Stimulated activated CD4-positive, alpha-beta T cell treated with anti-CD3 and anti-CD28 coated beads, Interleukin-4, amount 100 ng/mL, for 1 hour (primary cell): ENCODE results near the gene RERE.
"Not testable (repeated sequence)": the region's sequence is repeated elsewhere in the genome, so short reads cannot be mapped to it uniquely, and the experiment has no call there.

ENCODE experiments used
- DNase-seq: peaks from one replicate; pipeline ENCODE4 v3.0.0-alpha.2; 2020

RERE gene

GRCh38 chr1:8841395-8841794 lies 24.0 kb upstream of the RERE start:
- no peak for DNase-seq

GRCh38 chr1:8839990-8840389 lies 22.6 kb upstream of the RERE start:
- DNase-seq, result no peak

GRCh38 chr1:8835941-8836643 lies 18.7 kb upstream of the RERE start:
- DNase-seq, result no peak

- DNase-seq, result no peak
These were observed 13.9 kb upstream of the RERE start for GRCh38 chr1:8831340-8831739.

GRCh38 chr1:8830732-8831131 lies 13.3 kb upstream of the RERE start:
- not testable (repeated sequence) for DNase-seq

- no peak for DNase-seq
These were observed 8.6 kb upstream of the RERE start for GRCh38 chr1:8825985-8826481.

- DNase-seq, result no peak
These were observed 5.8 kb upstream of the RERE start for GRCh38 chr1:8823295-8823664.

- no peak for DNase-seq
These were observed 5.2 kb upstream of the RERE start for GRCh38 chr1:8822373-8823294.

- no peak for DNase-seq
These were observed 3.6 kb upstream of the RERE start for GRCh38 chr1:8821084-8821483.

- not testable (repeated sequence) for DNase-seq
These were observed 1.3 kb upstream of the RERE start for GRCh38 chr1:8818789-8819188.

- no peak for DNase-seq
These were observed 910 bp upstream of the RERE start for GRCh38 chr1:8818325-8818775.

GRCh38 chr1:8816831-8817411 lies 519 bp downstream of the RERE start:
- peak; percentile 24 for DNase-seq

GRCh38 chr1:8816264-8816663 lies 1.2 kb downstream of the RERE start:
- no peak for DNase-seq

GRCh38 chr1:8815582-8816151 lies 1.8 kb downstream of the RERE start:
- DNase-seq, result no peak

- DNase-seq, result no peak
These were observed 2.6 kb downstream of the RERE start for GRCh38 chr1:8814865-8815264.

GRCh38 chr1:8813991-8814390 lies 3.4 kb downstream of the RERE start:
- DNase-seq, result no peak

GRCh38 chr1:8813016-8813763 lies 4.2 kb downstream of the RERE start:
- no peak for DNase-seq

- no peak for DNase-seq
These were observed 5.4 kb downstream of the RERE start for GRCh38 chr1:8812081-8812480.

GRCh38 chr1:8810987-8811386 lies 6.5 kb downstream of the RERE start:
- no peak for DNase-seq

- DNase-seq, result no peak
These were observed 8.1 kb downstream of the RERE start for GRCh38 chr1:8809342-8809736.

GRCh38 chr1:8807004-8807403 lies 10.4 kb downstream of the RERE start:
- DNase-seq, result no peak

GRCh38 chr1:8800416-8800815 lies 17.0 kb downstream of the RERE start:
- DNase-seq, result no peak

- no peak for DNase-seq
These were observed 20.2 kb downstream of the RERE start for GRCh38 chr1:8797216-8797615.
